ENCODE results near the gene MADD.

MADD gene

GRCh38 chr11:47269829-47270305, at the start of gene MADD:
TSS of gene MADD (plus strand) at chr11:47270133.
- peak; percentile 65 to 69 for DNase-seq (ENCODE audit: low read depth in 2 of 2)

- no peak for DNase-seq (ENCODE audit: low read depth in 2 of 2)
These were observed 49.5 kb upstream of the MADD start for GRCh38 chr11:47220401-47220821.

- DNase-seq (ENCODE audit: low read depth in 2 of 2): no peak
These were observed 47.2 kb upstream of the MADD start for GRCh38 chr11:47222696-47223095.

GRCh38 chr11:47225552-47226400, 44.2 kb upstream of the MADD start:
- no peak for DNase-seq (ENCODE audit: low read depth in 2 of 2)

- DNase-seq (ENCODE audit: low read depth in 2 of 2): no peak
These were observed 40.8 kb upstream of the MADD start for GRCh38 chr11:47229161-47229560.

- DNase-seq (ENCODE audit: low read depth in 2 of 2): no peak
These were observed 36.9 kb upstream of the MADD start for GRCh38 chr11:47233051-47233450.

- DNase-seq (ENCODE audit: low read depth in 2 of 2): no peak
These were observed 35.8 kb upstream of the MADD start for GRCh38 chr11:47233989-47234668.

GRCh38 chr11:47234669-47235100, 35.2 kb upstream of the MADD start:
- no peak for DNase-seq (ENCODE audit: low read depth in 2 of 2)

- no peak for DNase-seq (ENCODE audit: low read depth in 2 of 2)
These were observed 34.8 kb upstream of the MADD start for GRCh38 chr11:47235163-47235562.

GRCh38 chr11:47236482-47236881, 33.5 kb upstream of the MADD start:
- DNase-seq (ENCODE audit: low read depth in 2 of 2): no peak

- no peak for DNase-seq (ENCODE audit: low read depth in 2 of 2)
These were observed 30.1 kb upstream of the MADD start for GRCh38 chr11:47239852-47240251.

GRCh38 chr11:47241841-47242301, 28.1 kb upstream of the MADD start:
- DNase-seq (ENCODE audit: low read depth in 2 of 2): no peak

- DNase-seq (ENCODE audit: low read depth in 2 of 2): no peak
These were observed 27.2 kb upstream of the MADD start for GRCh38 chr11:47242596-47243192.

- no peak for DNase-seq (ENCODE audit: low read depth in 2 of 2)
These were observed 26.5 kb upstream of the MADD start for GRCh38 chr11:47243454-47243853.

GRCh38 chr11:47244448-47245350, 25.2 kb upstream of the MADD start:
- no peak for DNase-seq (ENCODE audit: low read depth in 2 of 2)

GRCh38 chr11:47245611-47246357, 24.1 kb upstream of the MADD start:
- DNase-seq (ENCODE audit: low read depth in 2 of 2): no peak

- DNase-seq (ENCODE audit: low read depth in 2 of 2): no peak
These were observed 22.4 kb upstream of the MADD start for GRCh38 chr11:47247502-47247901.

- no peak for DNase-seq (ENCODE audit: low read depth in 2 of 2)
These were observed 21.6 kb upstream of the MADD start for GRCh38 chr11:47248304-47248663.

- peak; percentile 61 to 67 for DNase-seq (ENCODE audit: low read depth in 2 of 2)
These were observed 21.1 kb upstream of the MADD start, which contains the start of gene ACP2 for GRCh38 chr11:47248664-47249377. TSS of gene ACP2 (minus strand) at chr11:47248814. CDS start at chr11:47248789, 25 bp downstream.

- DNase-seq (ENCODE audit: low read depth in 2 of 2): no peak
These were observed 20.6 kb upstream of the MADD start for GRCh38 chr11:47249378-47249715.

Data from fibroblast of skin of left biceps (primary cell).